ENCODE data around the gene GSN. TPM values are rescaled to one million over a fixed set of nuclear protein-coding genes. Genes with fewer than 3 reads are reported as not detected.

GSN gene
- total RNA-seq, 1 donor from 2014 or later = 249 TPM

GRCh38 chr9:121221664-121222055 lies 46.3 kb upstream of the GSN start:
- no peaks in the 10 kb centered on the region for H3K36me3 Mint-ChIP-seq (ENCODE audit: unreplicated experiment)
- no peak overlapping the region for H3K27ac Mint-ChIP-seq (ENCODE audit: unreplicated experiment)
- H3K27me3 Mint-ChIP-seq (ENCODE audit: unreplicated experiment) = no peaks in the 10 kb centered on the region
- no peak for DNase-seq (ENCODE audit: extremely low spot score, unreplicated experiment)
- no peaks in the 10 kb centered on the region for H3K9me3 Mint-ChIP-seq (ENCODE audit: unreplicated experiment)
- TF ChIP-seq CTCF (IDR thresholded peaks at IDR 0.05) = no peak
- H3K4me1 Mint-ChIP-seq (ENCODE audit: unreplicated experiment) = peaks cover 10% of the 10 kb centered on the region
- H3K4me3 Mint-ChIP-seq (ENCODE audit: unreplicated experiment) = no peak overlapping the region

- Mint-ChIP-seq H3K4me3 (ENCODE audit: unreplicated experiment) (no peak overlapping the region), H3K36me3 (ENCODE audit: unreplicated experiment) (no peaks in the 10 kb centered on the region)
These were observed 45.3 kb upstream of the GSN start for GRCh38 chr9:121222524-121223171.

GRCh38 chr9:121225240-121225639 lies 42.7 kb upstream of the GSN start:
- H3K27ac Mint-ChIP-seq (ENCODE audit: unreplicated experiment) = no peak overlapping the region
- DNase-seq (ENCODE audit: extremely low spot score, unreplicated experiment) = no peak
- H3K36me3 Mint-ChIP-seq (ENCODE audit: unreplicated experiment) = no peaks in the 10 kb centered on the region
- H3K9me3 Mint-ChIP-seq (ENCODE audit: unreplicated experiment) = no peaks in the 10 kb centered on the region
- H3K4me1 Mint-ChIP-seq (ENCODE audit: unreplicated experiment) = peaks cover 10% of the 10 kb centered on the region
- H3K4me3 Mint-ChIP-seq (ENCODE audit: unreplicated experiment) = no peak overlapping the region
- no peak for TF ChIP-seq CTCF (IDR thresholded peaks at IDR 0.05)
- H3K27me3 Mint-ChIP-seq (ENCODE audit: unreplicated experiment) = no peaks in the 10 kb centered on the region

More at GRCh38 chr9:121222524-121223171, 45.3 kb upstream of the GSN start:
- Mint-ChIP-seq H3K4me1 (ENCODE audit: unreplicated experiment) (peaks cover 10% of the 10 kb centered on the region), H3K27ac (ENCODE audit: unreplicated experiment) (no peak overlapping the region), H3K9me3 (ENCODE audit: unreplicated experiment) (no peaks in the 10 kb centered on the region), H3K27me3 (ENCODE audit: unreplicated experiment) (no peaks in the 10 kb centered on the region)
- no peak for DNase-seq (ENCODE audit: extremely low spot score, unreplicated experiment)
- peak; percentile 76 for TF ChIP-seq CTCF (IDR thresholded peaks at IDR 0.05)

- H3K4me1 Mint-ChIP-seq (ENCODE audit: unreplicated experiment) = peaks cover 10% of the 10 kb centered on the region
- H3K4me3 Mint-ChIP-seq (ENCODE audit: unreplicated experiment) = no peak overlapping the region
These were observed 41.8 kb upstream of the GSN start for GRCh38 chr9:121226175-121226574.

GRCh38 chr9:121227862-121228261 lies 40.1 kb upstream of the GSN start:
- Mint-ChIP-seq H3K27ac (ENCODE audit: unreplicated experiment) (no peak overlapping the region), H3K27me3 (ENCODE audit: unreplicated experiment) (no peaks in the 10 kb centered on the region), H3K36me3 (ENCODE audit: unreplicated experiment) (peaks cover 3% of the 10 kb centered on the region), H3K4me1 (ENCODE audit: unreplicated experiment) (peaks cover 3% of the 10 kb centered on the region), H3K4me3 (ENCODE audit: unreplicated experiment) (no peak overlapping the region), H3K9me3 (ENCODE audit: unreplicated experiment) (no peaks in the 10 kb centered on the region)
- no peak for DNase-seq (ENCODE audit: extremely low spot score, unreplicated experiment)
- TF ChIP-seq CTCF (IDR thresholded peaks at IDR 0.05) = no peak

More at GRCh38 chr9:121226175-121226574, 41.8 kb upstream of the GSN start:
- DNase-seq (ENCODE audit: extremely low spot score, unreplicated experiment) = no peak
- TF ChIP-seq CTCF (IDR thresholded peaks at IDR 0.05) = no peak
- no peaks in the 10 kb centered on the region for H3K27me3 Mint-ChIP-seq (ENCODE audit: unreplicated experiment)
- H3K27ac Mint-ChIP-seq (ENCODE audit: unreplicated experiment) = no peak overlapping the region
- no peaks in the 10 kb centered on the region for H3K9me3 Mint-ChIP-seq (ENCODE audit: unreplicated experiment)
- H3K36me3 Mint-ChIP-seq (ENCODE audit: unreplicated experiment) = no peaks in the 10 kb centered on the region

Measured in osteocyte (in vitro differentiated cells).